Stimulated activated CD4-positive, alpha-beta T cell treated with anti-CD3 and anti-CD28 coated beads, Interleukin-15, amount 100 ng/mL, for 24 hours (primary cell): ENCODE measurements around the gene TMEM235.
A peak's percentile ranks its signal among the peaks of the same experiment; 100 is the strongest.

ENCODE experiments used
- DNase-seq: peaks from one replicate; pipeline ENCODE4 v3.0.0-alpha.2; 2020

The TMEM235 gene

GRCh38 chr17:78255953-78256706, 24.7 kb downstream of the TMEM235 start:
- no peak for DNase-seq

DNA sequence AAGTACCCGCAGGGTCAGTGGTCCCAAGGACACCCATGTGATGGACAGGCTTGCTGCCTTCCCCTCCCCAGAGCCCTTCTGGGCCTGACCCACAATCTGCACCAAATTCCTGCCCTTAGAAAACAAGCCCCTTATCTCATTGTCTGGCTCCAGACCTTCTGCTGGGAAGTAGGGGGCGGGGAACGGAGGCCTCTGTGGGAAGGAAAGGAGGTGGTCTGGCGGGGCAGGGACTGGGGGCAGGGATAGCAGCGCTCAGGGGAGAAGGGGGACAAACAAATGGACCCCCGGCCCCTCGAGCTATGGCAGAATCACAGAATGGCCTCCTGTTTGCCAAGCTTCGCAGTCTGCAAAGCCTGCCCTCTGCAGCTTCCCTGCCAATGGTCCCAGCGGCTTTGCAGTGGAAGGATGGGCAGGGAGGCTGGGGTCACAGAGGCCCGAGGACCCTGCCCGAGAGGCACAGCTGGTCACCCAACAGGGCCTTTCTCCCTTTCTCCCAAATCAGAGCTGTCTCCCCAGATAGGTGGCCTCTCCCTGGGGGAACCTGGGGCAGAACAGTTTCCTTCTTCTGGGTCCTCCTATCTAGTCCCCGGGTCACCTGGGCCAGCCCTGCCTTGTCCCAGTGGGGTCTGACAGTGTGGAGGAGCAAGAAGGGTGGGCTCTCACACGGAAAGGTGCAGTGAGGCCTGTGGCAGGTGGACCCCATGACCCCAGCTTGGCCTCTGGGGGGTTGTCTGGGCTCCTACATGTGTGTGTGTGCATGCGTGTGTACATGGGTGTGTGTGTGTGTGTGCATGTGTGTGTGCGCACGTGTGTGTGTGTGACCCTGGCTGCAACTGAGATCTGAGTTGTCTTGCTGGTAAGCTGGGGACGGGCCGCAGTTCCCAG, 25.5 kb downstream of the TMEM235 start:
- no peak for DNase-seq

DNA sequence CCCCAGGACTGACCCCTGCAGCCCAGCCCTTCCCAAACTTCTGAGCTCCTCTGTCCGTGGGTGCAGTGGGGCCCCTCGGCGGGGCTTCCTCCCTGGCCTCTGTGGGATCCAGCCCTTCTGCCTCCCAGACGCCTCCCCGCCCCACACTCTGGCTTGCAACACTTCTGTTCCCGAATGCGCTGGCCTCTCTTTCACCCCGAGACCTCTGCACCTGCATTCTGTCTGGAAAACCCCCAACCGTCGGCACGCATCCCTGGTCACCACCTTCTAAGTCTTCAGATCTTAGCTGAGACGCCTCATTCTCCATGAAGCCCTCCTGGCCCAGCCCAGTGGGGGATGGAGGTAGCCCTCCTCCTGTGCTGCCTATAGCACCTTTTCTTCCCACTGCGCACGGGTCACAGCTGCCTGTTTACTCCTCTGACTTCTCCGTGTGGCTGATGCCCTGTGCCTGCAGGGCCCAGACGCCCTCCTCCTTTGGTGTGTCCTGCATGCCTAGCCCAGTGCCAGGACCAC, 26.4 kb downstream of the TMEM235 start:
- peak; percentile 57 for DNase-seq

GRCh38 chr17:78258323-78259191, 27.1 kb downstream of the TMEM235 start:
- peak; percentile 85 for DNase-seq

DNA sequence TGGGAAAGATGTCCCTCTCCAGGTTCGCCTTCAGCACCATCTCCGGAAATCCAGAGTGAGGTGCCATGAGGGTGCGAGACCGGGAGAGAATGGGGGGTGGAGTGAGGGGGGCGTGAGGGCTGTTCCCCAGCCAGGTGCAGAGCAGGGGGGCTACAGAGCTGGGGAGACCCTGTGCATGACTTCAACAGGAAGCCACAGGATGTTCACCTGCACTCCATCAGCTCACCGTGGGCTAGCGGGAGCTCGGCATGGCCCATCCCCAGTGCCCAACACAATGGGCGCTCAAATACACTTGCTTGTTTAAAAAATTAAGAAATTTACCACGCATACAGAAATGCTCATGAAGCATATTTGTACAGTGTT, 27.7 kb downstream of the TMEM235 start:
- no peak for DNase-seq

GRCh38 chr17:78263063-78263735, 31.8 kb downstream of the TMEM235 start:
- DNase-seq = peak; percentile 41

DNA sequence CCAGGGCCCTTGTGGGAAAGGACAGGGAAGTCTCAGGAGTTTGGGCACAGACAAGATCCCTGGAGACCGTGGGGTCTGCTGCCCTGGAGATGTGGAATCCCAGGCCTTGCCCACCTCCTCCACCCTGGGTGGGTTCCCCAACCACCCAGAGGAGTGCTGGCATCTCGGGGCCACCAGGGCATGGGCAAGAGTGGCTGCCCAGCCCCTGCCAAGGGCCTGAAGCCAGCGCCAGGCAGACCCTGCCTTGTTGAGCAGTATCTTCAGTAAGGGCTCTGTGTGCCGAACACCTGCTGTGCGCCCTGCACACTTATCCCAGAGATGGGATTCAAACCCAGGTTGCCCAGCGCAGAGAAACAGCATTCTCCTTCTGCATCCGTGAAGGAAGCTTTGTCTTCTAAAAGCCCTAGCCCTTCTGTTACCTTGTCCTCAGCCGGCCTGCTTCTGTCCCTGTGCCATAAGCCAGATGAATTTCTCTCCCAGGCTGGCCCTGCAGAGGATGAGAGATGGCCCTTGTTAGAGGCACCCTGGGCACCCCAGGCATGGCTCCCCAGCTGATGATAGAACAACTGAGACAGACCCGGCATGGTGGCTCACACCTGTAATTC, 32.4 kb downstream of the TMEM235 start:
- no peak for DNase-seq

DNA sequence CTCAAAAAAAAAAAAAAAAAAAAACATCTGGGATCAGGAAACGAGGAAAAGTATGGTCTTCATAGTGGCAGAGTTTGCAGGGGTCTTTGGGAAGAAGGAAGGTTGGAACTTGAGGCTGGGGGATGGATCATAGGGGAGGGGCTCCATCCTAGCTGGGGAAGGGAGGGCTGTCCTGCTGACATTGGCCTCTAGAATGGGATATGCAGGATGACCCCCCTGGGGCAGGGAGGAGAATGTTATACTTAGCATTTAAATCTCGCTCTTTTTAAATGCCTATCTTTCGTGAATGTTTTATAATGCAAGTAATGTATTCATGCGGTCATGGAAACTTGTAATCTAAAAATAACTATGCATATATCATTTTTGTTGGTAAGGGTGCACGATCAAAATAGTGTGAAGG, 33.2 kb downstream of the TMEM235 start:
- no peak for DNase-seq

GRCh38 chr17:78265121-78265520, 33.7 kb downstream of the TMEM235 start:
- DNase-seq = no peak

DNA sequence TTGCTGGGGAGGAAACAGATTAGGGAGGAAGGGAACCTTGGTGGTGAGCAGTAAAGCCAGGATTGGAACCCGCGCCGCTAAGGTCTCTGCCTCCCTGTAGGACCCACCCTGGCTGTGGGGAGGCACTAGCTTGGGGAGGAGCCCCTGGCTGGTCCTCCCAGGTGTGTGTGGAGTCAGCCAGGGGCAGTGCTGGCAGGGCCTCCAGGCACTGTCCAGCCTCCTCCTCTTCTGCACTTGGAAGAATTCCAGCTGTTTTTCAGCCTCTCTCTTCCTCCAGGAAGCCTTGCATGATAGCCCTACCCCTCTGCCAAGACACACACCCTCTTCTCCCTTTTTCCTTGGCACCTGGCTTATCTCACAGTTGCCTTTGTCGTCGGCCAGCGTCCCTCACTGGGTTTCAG, 34.8 kb downstream of the TMEM235 start:
- no peak for DNase-seq

- no peak for DNase-seq
Observed at GRCh38 chr17:78266771-78267170, 35.3 kb downstream of the TMEM235 start.

GRCh38 chr17:78267253-78268073, 36.0 kb downstream of the TMEM235 start:
- DNase-seq = no peak

- no peak for DNase-seq
Observed at GRCh38 chr17:78268191-78268874, 36.9 kb downstream of the TMEM235 start.

DNA sequence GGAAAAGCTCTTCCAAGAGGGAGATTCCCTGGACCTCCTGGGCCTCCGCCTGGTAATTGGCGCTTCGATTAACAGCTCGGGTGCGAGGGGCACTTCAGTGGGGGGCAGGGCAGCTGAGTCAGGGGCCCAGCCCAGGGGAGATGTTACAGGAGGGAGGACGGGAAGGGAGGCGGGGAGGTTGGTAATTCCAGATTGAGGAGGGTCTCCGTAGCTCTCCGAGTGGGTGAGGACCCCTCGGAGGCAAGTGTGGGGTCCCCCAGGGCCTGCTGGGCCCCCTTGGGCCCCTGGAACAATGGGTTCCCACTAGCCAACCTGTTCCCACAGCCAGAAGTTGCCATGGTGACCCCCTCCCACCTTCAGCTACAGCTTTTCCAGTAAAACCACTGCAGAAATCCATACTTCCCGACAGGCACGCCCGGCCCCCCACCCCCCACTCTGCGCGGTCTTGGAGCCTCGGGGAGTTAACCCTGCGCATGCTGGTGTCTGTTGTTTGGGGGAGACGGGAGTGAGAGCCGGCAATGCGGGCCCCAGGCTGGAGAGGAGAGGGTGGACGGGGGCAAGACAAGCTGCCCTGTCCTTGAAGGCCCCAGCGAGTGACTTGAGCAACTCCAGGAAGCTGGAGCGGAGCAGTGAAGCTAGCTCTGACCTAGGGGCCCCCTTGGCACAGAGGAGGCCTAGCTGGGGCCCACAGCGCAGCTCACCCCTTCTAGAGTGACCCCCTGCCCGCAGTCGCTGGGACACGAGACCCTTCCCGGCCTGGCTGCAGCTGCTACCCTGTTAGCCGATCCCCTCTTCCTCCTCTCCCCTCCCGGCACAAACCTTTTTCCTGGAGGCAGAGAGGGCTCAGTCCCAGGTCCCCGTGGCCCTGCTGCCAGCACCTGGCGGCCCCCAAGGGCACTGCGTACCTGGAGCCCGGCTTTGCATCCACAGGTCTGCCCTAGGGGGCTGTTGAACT, 37.8 kb downstream of the TMEM235 start:
- no peak for DNase-seq

DNA sequence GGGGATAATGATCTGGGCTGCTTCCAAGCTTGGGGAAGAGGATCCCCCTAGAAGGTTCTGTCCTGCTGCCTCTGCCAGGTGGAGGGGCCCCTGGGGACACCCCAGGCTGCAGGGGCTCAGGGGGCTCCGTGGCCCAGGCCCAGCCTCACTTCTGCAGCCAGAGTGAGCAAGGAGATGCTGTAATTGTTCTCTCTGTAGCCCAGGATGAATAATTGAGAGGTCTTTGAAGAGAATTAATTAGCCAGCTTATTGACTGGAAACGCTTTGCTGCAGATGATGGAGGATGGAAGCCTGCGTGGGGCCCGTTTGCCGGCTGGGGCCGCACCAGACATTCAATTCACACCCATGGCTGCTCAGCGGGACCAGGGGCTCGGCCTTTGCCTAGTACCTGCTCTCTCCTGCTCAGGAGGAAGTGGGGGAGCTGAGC, 38.5 kb downstream of the TMEM235 start:
- DNase-seq = no peak

DNA sequence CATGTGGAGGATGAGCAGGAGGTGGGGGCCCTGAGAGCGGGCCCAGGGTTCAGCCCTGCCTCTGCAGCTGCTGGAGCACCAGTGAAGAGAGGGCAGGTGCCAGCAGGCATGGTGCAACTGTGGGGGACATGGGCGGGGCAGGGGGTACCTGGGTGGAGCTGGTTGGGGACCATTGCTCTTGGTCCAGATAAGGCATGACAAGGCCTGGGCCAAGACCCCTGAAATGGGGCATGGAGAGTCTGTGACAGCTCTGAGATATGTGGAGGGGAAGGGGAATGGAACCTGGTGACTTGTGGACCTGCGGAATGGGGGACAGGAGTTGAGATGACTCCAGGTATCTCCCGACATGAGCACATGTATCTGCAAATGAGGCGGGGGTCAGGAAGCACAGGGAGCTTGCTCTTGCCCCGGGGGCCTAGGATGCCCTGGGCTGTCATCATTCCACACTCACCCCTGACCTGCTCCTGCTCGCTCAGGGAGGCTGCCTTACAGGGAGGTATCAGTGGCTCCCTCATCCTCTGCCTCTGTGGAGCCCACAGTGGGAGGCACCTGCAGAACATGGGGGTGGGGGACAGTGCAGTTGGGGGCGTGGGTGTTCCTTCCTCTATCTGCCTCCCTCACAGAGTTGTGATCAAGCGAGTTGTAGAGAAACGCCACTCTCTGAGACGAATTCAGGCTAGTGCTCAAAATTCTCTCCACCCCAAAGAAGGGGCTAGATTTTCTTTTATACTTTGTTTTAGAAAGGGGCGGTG, 40.2 kb downstream of the TMEM235 start:
- no peak for DNase-seq

DNA sequence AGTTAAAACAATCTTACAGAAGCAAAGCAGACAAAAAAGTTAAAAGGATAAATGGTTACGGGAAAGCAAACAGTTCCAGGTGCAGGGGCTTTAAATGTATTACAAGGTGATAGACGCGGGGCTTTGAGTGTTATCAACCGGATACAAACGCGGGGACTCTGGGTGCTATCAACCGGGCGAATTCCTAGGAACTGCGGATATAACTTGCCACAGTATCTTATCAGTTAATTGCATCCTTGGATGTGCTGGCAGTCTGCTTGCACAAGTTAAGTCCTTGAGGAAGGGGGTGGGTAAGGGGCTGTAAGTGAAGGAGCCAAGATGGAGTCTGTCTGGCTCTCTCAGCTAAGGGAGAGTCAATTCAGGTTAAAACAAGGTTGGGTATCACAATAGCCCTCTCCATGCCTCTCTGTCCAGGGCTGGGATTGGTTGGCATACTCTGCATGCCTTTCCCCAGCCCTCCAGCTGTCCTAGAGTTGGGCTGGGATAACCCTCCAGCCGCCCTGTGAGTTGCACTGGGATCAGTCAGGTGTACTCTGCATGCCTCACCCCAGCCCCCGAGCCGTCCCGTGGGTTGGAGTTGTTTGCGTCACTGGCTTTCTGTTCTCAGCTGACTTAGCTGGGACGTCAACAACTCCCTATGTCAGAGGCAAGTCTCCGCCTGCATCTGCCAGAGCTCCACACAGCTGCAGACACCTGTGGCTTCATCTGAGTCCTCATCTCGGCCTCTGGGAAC, 40.9 kb downstream of the TMEM235 start:
- DNase-seq = peak; percentile 68

GRCh38 chr17:78272914-78273258, 41.5 kb downstream of the TMEM235 start:
- DNase-seq = no peak
